HG03135 (cell line): ENCODE results near the gene FAM117A.

ENCODE experiments used
- ATAC-seq: cut with Tn5 transposase; IDR thresholded peaks from one replicate; pipeline ENCODE4 v1.9.1; 2021; ENCODE audit warnings: mild to moderate bottlenecking, moderate library complexity; ENCODE audit not compliant: unreplicated experiment

FAM117A gene, protein sequence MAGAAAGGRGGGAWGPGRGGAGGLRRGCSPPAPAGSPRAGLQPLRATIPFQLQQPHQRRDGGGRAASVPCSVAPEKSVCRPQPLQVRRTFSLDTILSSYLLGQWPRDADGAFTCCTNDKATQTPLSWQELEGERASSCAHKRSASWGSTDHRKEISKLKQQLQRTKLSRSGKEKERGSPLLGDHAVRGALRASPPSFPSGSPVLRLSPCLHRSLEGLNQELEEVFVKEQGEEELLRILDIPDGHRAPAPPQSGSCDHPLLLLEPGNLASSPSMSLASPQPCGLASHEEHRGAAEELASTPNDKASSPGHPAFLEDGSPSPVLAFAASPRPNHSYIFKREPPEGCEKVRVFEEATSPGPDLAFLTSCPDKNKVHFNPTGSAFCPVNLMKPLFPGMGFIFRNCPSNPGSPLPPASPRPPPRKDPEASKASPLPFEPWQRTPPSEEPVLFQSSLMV

DNA sequence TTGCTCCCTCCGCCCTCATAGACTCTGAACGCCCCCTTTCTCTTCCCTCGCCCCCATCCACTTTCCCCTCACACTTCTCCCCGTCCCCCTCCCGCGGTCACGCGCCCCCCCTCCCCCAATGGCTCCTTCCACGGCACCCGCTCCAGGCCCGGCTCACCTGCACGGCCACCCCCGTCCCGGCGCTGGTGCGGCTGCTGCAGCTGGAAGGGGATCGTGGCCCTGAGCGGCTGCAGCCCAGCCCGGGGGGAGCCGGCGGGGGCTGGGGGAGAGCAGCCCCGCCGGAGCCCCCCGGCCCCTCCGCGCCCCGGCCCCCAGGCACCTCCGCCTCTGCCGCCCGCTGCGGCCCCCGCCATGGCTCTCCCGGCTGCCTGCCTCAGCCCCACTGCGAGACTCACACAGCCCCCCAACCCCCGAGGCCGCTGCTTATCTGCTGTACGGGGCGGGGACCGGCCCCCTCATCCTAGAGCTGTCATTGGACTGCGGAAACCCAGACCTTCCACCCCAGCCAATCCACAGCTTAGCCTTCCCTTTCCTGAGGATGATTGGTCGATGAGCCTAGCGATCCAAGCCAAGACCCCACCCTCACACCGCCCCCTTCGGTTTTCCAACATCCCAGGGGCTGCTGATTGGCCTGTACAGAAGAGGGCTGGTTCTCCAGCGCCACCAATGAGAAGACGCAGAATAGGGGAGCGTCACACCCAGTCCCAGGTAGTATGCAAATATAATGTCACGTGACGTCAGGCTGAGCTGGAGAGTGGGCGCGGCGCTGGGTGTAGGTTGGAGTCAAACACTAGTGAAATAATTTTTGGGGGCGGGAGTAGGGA is at the start of gene FAM117A:
TSS of gene FAM117A (minus strand) at position 397 of the 824 bp plus-strand sequence. CDS start at position 353, 44 bp downstream.
- peak; percentile 89 for ATAC-seq

DNA sequence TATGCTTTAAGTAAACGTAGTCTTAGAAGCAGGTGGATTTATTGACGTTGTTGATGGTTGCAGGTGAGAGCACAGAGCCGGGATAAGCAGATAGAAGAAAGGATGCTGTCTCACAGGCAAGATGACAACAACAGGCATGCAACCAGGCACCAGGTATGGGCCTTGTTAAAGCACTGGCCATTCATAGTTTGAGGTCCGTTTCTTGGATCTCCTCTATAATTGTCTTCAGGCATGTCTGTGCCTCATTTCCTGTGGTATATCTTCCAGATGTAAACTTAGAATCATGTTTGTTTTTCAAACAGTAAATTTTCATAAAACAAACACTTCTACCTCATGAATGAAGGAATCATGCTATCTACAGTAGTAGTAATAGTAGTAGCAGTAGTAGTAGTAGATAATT is 45.1 kb upstream of the FAM117A start:
- ATAC-seq: no peak

DNA sequence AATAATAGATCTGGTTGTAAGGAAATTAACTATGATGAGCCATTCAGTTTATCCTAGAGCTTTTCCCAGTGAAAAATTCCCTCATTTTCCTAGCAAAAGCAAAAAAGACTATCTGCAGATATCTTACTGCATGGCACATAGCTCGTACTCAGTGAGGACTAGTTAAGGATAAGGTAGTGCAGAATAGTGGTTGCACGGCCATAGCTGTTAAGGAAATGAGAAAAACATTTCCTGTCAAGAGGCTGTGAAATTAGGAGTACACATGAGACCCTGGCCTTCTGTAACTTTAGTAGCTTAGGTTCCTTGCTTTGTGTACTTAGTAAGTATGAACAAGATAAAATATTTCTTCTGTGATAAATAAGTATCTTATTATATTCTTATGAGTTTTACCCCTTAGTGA is 34.8 kb upstream of the FAM117A start:
- ATAC-seq: no peak

DNA sequence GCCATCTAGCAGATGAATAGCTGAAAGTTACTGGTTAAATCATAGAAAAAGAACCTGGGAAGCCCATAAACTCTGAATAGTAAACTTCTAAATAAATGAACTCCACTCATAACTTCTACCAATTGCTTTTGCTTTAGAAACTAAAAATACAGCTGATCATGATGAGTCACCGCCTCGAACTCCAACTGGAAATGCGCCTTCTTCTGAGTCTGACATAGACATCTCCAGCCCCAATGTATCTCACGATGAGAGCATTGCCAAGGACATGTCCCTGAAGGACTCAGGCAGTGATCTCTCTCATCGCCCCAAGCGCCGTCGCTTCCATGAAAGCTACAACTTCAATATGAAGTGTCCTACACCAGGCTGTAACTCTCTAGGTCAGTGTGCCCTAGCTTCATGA is 34.3 kb upstream of the FAM117A start:
- no peak for ATAC-seq

DNA sequence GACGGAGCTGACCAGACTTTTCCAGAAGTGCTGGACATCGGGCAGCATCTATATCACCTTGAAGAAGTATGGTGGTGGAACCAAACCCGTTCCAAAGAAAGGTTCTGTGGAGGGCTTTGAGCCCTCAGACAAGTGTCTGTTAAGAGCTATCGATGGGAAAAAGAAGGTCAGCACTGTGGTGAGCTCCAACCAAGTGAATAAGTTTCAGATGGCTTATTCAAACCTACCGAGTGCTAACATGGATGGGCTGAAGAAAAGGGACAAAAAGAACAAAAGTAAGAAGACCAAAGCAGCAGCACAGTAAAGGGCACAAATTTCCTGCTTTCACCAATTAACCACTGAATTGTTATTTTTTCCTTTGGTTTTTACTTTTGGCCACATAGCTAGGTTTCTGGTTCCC is 31.4 kb upstream of the FAM117A start:
- ATAC-seq: no peak

DNA sequence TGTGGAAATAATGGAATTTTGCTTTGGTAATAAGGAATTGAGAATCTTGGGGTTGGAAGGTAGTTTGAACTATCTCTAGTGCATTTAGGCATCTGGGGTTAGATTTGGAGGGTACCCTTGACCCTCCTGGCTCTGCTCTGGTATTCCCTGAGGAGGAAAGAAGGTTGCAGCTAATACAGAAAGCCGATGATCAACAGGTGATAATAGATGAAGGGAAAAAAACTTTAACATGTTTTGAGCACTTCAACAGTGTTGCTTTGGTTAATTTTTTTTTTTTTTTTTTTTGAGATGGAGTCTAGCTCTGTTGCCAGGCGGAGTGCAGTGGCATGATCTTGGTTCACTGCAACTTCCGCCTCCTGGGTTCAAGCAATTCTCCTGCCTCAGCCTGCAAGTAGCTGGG is 29.4 kb upstream of the FAM117A start:
- no peak for ATAC-seq

DNA sequence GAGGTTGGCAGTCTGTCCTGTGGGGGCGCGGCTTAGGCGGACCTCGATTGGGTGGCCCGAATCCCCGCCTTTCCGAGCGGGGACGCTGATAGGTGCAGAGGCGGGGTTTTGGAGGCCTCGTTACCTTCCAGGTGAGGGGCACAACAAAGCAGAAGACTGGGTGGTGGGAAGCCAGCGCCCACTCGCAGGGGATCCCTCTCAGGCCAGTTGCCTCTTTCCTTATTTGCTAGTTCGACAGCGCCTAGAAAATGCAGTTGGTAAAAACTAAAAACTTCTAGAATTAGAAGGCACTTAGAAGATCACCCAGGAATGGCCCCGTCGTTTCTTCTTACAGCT is 25.3 kb upstream of the FAM117A start:
- no peak for ATAC-seq

DNA sequence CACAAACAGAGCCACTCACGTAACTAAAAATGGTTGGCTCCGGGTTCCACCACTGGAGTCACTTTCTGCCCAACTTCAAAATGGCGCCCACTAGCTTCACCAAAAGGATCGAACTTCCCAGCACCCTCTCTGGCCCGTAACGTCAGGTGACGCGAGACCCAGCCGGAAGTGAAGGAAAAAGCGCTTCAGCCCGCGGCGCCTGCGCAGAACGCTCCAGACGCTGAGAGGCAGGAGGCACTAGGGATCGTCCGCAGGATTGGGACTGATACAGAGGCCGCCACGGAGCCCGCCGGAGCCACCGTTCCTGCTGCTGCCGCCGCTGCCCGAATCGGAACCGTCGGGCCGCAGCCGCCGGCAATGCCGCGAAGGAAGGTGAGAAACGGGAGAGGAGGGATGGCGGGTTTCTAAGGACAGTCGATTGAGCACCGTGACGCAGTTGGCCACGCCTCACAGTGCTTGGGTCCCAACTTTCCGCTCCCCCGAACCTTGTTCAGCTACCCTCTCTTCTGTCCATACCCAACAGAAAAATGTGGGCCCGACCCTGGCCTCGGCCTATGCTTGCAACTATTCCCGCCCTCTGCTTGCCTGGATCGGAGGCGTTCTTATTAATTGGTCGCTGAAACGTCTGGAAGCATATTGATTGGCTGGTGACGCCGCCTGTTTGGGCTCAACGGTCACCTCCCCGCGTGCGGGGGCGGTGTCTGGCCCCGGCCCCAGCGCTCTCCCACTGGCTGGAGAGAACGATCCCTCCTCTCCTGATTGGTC is 24.7 kb upstream of the FAM117A start, which contains the start of gene KAT7:
TSS of gene KAT7 (plus strand) at position 204 of the 765 bp plus-strand sequence. CDS start at position 358, 154 bp downstream.
- peak; percentile 86 for ATAC-seq

DNA sequence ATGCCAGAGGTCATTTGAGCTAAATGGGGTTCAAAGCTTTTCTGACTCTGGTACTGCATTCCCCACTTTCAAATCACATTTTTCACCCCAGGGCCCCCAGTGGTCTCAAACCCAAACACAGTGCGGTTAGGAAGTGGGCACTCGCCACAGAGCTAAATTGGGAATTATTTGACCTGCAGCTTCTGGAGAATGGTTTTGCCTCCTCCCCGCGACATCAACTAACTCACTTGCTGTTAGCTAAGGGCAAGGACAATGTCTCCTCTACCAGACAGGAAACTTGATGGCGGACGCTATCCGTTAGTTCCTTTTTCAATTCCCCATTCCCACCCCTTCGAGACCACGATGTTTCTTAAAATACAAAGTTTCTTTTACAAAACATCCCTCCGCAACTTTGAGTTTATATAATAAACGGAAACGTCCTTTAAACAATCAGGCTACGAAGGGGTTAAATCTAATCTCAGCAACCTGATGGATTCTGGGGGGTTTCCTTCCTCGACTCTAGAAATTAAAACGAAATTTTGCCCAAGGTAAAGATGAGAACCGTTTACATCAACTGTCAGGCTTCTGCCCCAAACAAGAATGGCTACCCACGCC is 24.1 kb upstream of the FAM117A start:
- no peak for ATAC-seq

DNA sequence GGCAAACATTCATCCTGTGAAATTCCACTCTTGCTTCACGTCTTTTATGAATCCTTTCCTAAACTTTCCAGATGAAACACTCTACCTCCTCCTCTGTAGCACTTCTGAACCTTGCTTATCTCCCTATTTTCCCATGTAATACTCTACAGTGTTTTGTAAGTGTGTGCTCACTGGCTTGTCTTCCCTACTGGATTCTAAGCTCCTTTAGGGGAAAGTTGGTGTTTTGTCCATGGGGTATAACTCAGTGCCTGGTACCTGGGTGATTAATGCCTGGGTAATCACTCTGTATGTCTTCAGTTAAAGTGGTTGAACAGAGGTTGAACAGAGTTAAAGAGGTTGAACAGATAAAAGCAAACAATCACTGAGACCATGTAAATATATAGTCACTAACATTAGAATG is 20.7 kb upstream of the FAM117A start:
- ATAC-seq: no peak

DNA sequence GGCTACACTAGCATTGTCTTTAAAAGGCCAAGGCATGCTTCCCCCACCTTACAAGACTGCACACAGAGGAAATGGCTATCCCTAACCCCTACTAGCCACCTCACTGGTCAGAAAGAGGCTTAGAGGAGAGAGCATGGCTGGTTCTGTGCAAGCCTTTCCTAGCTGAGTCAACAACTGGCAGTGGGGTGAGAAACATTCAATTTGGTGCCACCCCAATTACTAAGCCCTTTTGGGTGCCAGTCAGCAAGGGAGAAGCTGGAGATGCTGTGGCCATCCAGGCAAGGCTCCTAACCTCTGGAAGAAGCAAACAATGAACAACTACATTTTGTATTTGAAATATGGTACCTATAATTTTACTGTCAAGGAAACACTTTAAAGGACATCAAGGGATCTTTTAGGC is 19.9 kb upstream of the FAM117A start:
- ATAC-seq: no peak

DNA sequence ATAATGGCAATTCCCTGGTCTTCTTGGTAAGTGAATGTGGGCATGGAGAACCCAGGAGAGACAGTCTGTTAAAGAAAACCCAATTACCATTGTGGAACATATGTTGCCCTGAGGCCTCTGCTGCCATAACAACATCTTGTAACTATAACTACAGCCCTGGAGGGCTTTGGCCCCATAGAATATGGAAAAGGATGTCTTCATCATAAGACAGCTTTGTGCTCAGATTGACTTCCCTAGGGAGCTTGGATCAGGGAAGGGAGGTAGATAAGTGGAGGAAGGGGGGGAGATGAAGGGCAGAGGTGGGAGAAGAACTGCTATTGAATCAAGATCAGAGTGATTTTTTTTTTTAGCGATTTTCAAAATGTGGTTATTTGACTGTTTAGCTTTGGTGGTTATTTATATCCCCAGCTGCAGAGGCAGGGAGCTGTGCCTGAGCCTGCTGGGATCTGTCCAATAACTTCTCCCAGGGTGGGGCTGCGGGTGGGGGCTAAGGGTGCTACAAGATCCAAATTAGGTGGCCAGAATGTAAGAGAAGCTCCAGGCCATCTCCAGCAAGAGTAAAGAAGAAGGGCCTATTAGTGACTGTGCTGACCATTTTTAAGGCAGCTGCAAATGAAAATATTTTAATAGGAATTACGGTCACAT is 19.3 kb upstream of the FAM117A start:
- no peak for ATAC-seq

DNA sequence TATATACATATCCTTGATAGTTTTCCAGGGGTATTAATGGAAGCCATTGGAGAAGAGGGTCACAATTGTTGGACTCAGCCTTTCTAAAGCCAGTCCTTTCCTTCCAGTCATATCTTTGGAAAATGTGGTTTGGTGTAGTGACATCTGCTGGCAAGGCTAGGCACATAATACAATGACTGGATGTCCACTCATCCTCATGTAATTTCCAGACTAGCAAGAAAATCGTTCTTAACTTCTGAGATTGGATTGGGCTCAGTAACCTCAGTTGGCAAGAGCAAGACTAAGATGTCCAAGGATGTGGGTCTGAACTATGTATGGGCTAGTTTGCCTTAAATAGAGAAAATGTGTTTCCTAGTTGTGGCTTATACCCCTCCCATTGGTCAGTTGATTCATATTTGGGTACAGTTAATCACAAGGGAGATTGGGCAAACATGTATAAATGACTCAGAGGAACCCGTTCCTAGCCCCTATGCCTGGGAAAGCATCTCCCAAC is 15.9 kb upstream of the FAM117A start:
- ATAC-seq: no peak

DNA sequence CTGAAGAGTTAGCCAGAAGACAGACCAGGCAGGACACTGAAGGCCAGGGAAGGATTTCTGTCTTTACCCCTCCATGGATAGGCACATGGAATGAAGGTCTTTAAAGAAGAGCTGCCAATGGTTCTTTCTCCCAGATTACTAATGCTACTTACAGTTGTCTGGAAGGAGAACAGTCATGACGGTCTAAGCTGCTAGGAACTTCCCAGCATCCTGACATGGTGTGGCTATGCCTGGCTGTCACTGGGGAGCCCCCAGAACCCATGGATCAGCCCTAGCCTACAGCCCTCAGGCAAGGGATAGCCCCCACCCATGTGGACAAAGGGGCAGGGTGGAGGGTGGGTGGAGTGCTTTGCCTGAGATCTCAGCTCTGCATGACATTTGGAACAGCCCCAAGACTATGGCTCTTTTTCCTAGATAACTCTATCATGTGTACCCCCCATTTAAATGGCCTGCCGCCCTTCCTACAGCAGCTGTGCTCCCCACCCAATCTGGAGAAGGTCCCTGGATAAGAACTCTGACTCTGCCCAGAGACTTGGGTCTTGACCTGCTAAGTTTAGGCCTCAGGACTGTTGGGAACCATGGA is 15.3 kb upstream of the FAM117A start:
- ATAC-seq: no peak

DNA sequence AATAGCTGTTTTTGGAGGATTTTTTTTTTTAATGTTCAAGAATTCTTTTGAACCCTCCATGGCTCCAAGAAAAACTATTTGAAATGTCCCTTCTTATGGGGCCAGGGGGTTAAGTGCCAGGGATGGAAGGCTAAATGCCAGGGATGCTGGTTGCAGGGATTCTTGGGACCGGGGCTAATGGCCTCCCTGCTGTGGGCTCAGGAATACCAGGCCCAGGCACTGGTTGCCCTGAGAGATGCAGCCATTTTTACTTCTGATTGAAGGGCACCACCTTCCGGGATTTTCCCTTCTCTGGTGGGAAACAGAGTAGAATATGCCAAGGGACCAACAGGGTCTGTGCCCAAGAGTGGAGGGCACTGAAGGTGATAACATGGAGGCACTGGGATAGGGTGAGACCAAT is 13.6 kb upstream of the FAM117A start:
- no peak for ATAC-seq

DNA sequence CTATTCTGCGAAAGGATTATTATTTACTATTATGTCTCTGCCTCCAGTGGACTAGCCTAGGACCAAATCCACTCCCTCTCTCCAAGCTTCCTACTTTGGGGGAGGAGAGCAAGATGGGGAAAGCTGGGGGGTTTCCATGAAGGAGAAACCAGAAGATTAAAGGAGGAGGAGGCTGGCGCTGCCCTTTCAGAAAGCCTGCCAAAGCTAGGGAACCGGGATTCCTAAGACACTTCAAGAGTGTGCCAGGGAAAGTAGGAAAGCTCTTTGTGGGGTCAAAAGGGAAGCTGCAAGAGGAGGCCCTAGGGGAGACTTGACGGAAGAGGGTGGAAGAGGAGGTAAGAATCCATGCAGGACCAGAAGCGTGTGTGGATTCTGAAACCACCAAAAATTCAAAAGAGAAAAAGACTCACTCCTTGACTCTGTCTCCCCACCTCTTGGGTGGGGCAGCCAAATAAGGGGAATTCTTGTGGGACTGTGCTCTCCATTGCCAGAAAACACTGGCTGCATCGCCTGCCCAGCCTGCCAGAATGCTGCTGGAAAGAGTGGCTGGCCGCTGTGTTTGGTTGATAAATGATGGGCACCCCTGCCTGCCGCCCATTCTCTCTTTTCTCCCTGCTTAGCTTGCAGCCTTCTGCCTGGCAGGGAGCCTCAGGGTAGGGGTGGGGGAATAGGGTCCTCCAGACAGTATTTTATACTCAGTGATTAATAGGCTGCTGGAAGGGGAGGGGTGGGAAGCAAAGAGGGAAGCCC is 12.8 kb upstream of the FAM117A start:
- no peak for ATAC-seq

DNA sequence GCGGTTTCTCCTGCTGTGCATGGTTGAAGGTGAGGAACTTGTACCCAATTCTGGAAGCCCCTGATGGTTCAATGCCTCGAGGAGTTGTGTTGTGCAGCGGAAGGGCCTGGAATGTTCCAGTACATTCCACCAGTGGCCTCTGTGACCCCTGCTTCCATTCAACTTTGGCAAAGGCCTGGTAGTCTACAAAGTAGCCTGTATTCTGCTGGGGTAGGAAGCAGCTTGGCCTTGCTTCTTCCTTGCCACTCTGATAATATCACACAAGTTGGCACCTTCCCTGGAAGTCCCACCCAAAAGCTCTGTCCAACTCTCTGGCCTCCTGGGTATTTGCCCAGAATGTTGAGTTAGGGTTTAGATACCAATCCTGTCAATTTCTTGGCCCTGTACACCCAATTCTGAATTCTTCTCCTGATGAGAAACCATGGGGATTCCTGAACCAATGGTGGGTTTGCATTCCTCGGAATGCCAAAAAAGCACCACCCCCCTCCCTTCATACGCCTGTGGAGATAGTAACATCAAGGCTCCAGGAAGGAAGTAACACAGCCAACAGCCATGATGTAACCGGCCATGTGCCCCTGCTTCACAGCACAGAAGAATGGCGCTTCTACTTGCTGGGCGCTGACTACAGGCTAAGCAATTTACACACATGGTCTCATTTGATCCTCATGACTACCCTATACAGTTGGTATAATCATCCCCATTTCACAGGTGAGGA is 11.8 kb upstream of the FAM117A start:
- ATAC-seq: no peak

DNA sequence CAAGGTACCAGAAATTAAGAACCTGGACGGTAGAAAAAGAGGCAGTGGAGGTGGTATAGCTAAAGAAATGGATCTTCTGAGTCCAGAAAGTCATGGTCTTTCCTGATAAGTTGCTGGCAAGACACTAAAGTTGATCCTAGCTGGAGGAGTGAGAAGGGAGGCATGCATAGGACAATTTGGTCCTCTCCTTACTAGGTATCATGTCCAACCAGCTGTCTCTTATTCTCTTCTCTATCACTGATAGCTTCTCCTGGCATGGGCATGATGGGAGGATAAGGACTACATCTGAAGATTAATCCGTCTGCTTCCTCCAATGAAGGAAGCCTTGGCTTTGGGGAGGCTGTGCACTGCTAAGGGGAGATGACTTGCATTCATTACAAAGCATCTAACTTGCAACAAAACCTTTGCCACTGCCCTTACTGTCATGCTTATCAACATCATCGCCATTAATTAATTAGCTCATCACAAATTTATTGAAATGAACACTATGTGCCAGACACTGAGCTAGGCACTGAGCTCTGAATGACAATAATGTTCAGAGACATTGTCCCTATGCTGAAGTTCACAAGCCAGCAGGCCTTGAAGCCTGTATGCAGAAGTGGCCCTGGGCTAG is 3.1 kb upstream of the FAM117A start:
- no peak for ATAC-seq
